ENCODE results near the gene PPP2R2B. TPM values are rescaled to one million over a fixed set of nuclear protein-coding genes. Genes with fewer than 3 reads are reported as not detected.

The PPP2R2B gene
- total RNA-seq, 6 experiments from 2014 or later = 0.15 to 0.77 (median 0.27) TPM

DNA sequence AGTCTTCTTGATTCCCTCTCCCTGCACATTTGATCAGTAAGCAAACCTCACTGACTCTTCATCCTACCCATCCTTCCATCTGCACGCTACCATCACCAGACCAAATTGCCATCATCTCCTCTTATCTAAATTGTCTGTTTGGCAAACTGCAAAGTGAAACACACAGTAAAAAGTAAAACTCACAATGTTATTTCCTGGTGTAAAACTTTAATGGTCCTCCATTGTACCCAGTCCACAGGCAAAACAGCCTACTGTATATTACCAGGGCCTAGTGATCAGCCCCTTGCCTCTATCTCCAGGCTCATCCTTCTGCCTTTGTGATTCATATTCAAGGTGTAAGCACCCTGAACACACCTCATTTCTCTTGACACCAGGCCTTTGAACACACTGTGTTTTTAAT is 279.3 kb downstream of the PPP2R2B start:
- DNase-seq (no peak), ATAC-seq (no peak)
- 84% methylated on average over 1 of the region's 1 CpG for WGBS (ENCODE audit: insufficient coverage, low coverage, low lambda C conversion rate, missing lambda C conversion rate)
- TF ChIP-seq POLR2A (IDR thresholded peaks at IDR 0.05) (no peak), CTCF (IDR thresholded peaks at IDR 0.05) (no peak)
- intact Hi-C loops (cut with DNase I) = no loop called here
- Histone ChIP-seq H3K4me3 (no peak overlapping the region), H3K36me3 (no peaks in the 10 kb centered on the region), H3K9me3 (no peaks in the 10 kb centered on the region), H3K27me3 (no peaks in the 10 kb centered on the region), H3K4me1 (no peaks in the 10 kb centered on the region), H3K27ac (no peak overlapping the region)

- intact Hi-C loops (cut with DNase I) = no loop called here
- Histone ChIP-seq H3K27ac (no peak overlapping the region), H3K9me3 (no peaks in the 10 kb centered on the region), H3K4me3 (no peak overlapping the region), H3K36me3 (no peaks in the 10 kb centered on the region), H3K27me3 (no peaks in the 10 kb centered on the region), H3K4me1 (no peaks in the 10 kb centered on the region)
- ATAC-seq = no peak
- TF ChIP-seq CTCF (IDR thresholded peaks at IDR 0.05) (no peak), POLR2A (IDR thresholded peaks at IDR 0.05) (no peak)
- 46% methylated on average over 2 of the region's 2 CpGs for WGBS (ENCODE audit: insufficient coverage, low coverage, low lambda C conversion rate, missing lambda C conversion rate)
- no peak for DNase-seq
These were observed 283.5 kb downstream of the PPP2R2B start for GRCh38 chr5:146595088-146595487.

- DNase-seq (no peak), ATAC-seq (no peak)
- H3K27ac ChIP-seq = no peak overlapping the region
- no peaks in the 10 kb centered on the region for H3K4me1 ChIP-seq
- no peaks in the 10 kb centered on the region for H3K27me3 ChIP-seq
- no peak for TF ChIP-seq POLR2A (IDR thresholded peaks at IDR 0.05)
- no peak for TF ChIP-seq CTCF (IDR thresholded peaks at IDR 0.05)
- intact Hi-C loops (cut with DNase I) = no loop called here
- H3K4me3 ChIP-seq = no peak overlapping the region
- no peaks in the 10 kb centered on the region for H3K9me3 ChIP-seq
- H3K36me3 ChIP-seq = no peaks in the 10 kb centered on the region
- WGBS (ENCODE audit: insufficient coverage, low coverage, low lambda C conversion rate, missing lambda C conversion rate) = 61% methylated on average over 2 of the region's 2 CpGs
These were observed 286.2 kb downstream of the PPP2R2B start for GRCh38 chr5:146592352-146592751.

DNA sequence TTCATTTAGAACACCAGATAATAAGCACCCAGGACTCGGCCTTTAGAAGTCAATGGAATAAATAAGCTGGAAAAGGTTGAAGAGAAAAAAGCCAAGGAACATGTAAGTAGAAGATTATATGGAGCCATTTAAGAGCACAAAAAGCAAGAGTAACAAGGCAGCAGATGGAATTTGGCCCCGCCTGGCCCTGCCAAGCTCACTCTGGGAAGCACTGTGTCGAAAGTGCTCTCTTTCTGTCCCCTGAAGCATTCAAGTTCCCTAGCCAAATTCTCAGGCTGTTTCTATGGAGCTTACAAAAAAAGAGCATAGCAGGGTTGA is 289.6 kb downstream of the PPP2R2B start:
- ATAC-seq (no peak), DNase-seq (no peak)
- 42% methylated on average over 3 of the region's 3 CpGs for WGBS (ENCODE audit: insufficient coverage, low coverage, low lambda C conversion rate, missing lambda C conversion rate)
- H3K36me3 ChIP-seq = no peaks in the 10 kb centered on the region
- no peak overlapping the region for H3K27ac ChIP-seq
- no peak overlapping the region for H3K4me3 ChIP-seq
- TF ChIP-seq CTCF (IDR thresholded peaks at IDR 0.05) (no peak), POLR2A (IDR thresholded peaks at IDR 0.05) (no peak)
- H3K27me3 ChIP-seq = no peaks in the 10 kb centered on the region
- intact Hi-C loops (cut with DNase I) = no loop called here
- H3K9me3 ChIP-seq = no peaks in the 10 kb centered on the region
- no peaks in the 10 kb centered on the region for H3K4me1 ChIP-seq

GRCh38 chr5:146588331-146589027 is 290.1 kb downstream of the PPP2R2B start:
- DNase-seq = no peak
- TF ChIP-seq POLR2A (IDR thresholded peaks at IDR 0.05) (no peak), CTCF (IDR thresholded peaks at IDR 0.05) (no peak)
- intact Hi-C loops (cut with DNase I) = no loop called here
- Histone ChIP-seq H3K4me3 (no peak overlapping the region), H3K27ac (no peak overlapping the region), H3K9me3 (no peaks in the 10 kb centered on the region), H3K27me3 (no peaks in the 10 kb centered on the region), H3K36me3 (no peaks in the 10 kb centered on the region), H3K4me1 (no peaks in the 10 kb centered on the region)
- ATAC-seq = no peak
- 68% methylated on average over 2 of the region's 2 CpGs for WGBS (ENCODE audit: insufficient coverage, low coverage, low lambda C conversion rate, missing lambda C conversion rate)
